HepG2 (cell line): ENCODE measurements around the gene FANK1.

Experiments
- FOXA3 ChIP-seq: IDR thresholded peaks from 2 replicates; pipeline ENCODE4 v1.6.1; 2016; ENCODE audit warnings: missing genetic modification reagents, missing compliant biosample characterization
- GABPA ChIP-seq, 2 experiments: IDR thresholded peaks; 2 replicates each; pipeline ENCODE4 v1.6.1; 2011 to 2016; ENCODE audit warnings: low read depth in 2 of 2, low read length in 1 of 2, missing biosample characterization in 1 of 2, missing genetic modification characterization in 1 of 2
- SAFB2 ChIP-seq: sonication (generic); formaldehyde crosslinking; IDR thresholded peaks from 2 replicates; pipeline ENCODE4 v1.5.1; 2020; ENCODE audit warnings: missing genetic modification reagents, low read depth, mild to moderate bottlenecking, borderline replicate concordance
- SP1 ChIP-seq, 2 experiments: fragments of 450-650 bp in 1 of 2; sonication (generic) in 1 of 2; formaldehyde crosslinking in 1 of 2; IDR thresholded peaks; 2 replicates each; pipeline versions ENCODE4 v1.4.0 to v1.6.1; 2016 to 2020; ENCODE audit warnings: missing genetic modification reagents in 1 of 2
- TAF1 ChIP-seq: sonication (generic); formaldehyde crosslinking; IDR thresholded peaks from 2 replicates; pipeline ENCODE4 v1.4.0; 2020; ENCODE audit warnings: missing genetic modification reagents
- TF ChIP-seq, protein P1 (sequence below): sonication (generic); formaldehyde crosslinking; IDR thresholded peaks from 2 replicates; pipeline ENCODE4 v1.4.0; 2020; ENCODE audit warnings: low read depth, mild to moderate bottlenecking, missing genetic modification reagents

- TF ChIP-seq GABPA (IDR thresholded peaks at IDR 0.05; ENCODE audit: low read depth, low read length): no peak
- no peak for TF ChIP-seq GABPA (CRISPR knock-in tag; IDR thresholded peaks at IDR 0.05; ENCODE audit: low read depth)
- TF ChIP-seq, protein P1, sequence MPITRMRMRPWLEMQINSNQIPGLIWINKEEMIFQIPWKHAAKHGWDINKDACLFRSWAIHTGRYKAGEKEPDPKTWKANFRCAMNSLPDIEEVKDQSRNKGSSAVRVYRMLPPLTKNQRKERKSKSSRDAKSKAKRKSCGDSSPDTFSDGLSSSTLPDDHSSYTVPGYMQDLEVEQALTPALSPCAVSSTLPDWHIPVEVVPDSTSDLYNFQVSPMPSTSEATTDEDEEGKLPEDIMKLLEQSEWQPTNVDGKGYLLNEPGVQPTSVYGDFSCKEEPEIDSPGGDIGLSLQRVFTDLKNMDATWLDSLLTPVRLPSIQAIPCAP: no peak
- no peak for TF ChIP-seq FOXA3 (CRISPR knock-in tag)
- no peak for TF ChIP-seq TAF1
- no peak for TF ChIP-seq SAFB2
- TF ChIP-seq SP1 (IDR thresholded peaks at IDR 0.05): no peak
- no peak for TF ChIP-seq SP1 (CRISPR knock-in tag; IDR thresholded peaks at IDR 0.05)
Observed at GRCh38 chr10:125955766-125956165, 59.4 kb downstream of the FANK1 start.
